Thoracic aorta (tissue), 2 donors: ENCODE data around the gene GM2A. TPM values are rescaled to one million over a fixed set of nuclear protein-coding genes. Genes with fewer than 3 reads are reported as not detected.

Experiments
- ATAC-seq: fragments of 150-250 bp; one replicate; pipeline ENCODE4 v1.8.0; 2017; ENCODE audit warnings: low read depth; ENCODE audit not compliant: insufficient number of reproducible peaks, low FRiP score
- DNase-seq: peaks from one replicate; pipeline ENCODE4 v3.0.0-alpha.2; 2020; ENCODE audit warnings: low spot score
- H3K27ac ChIP-seq, 2 donors: fragments of 200-600 bp; sonication (generic); 1 replicate in 1 of 2; 2 replicates in 1 of 2; pipeline ENCODE4 v1.5.1; 2016; ENCODE audit warnings: mild to moderate bottlenecking in 2 of 2, moderate library complexity in 2 of 2
- H3K27me3 ChIP-seq: fragments of 200-600 bp; sonication (generic); replicated peaks from 2 replicates; pipeline ENCODE4 v1.6.0; 2016; ENCODE audit warnings: mild to moderate bottlenecking; ENCODE audit not compliant: insufficient read depth
- H3K36me3 ChIP-seq: fragments of 200-600 bp; sonication (generic); one replicate; pipeline ENCODE4 v1.5.1; 2016
- H3K4me1 ChIP-seq, 2 donors: fragments of 200-600 bp; sonication (generic); 1 replicate in 1 of 2; 2 replicates in 1 of 2; pipeline versions ENCODE4 v1.5.1 to v1.6.0; 2016; ENCODE audit warnings: low read depth in 2 of 2, mild to moderate bottlenecking in 1 of 2; ENCODE audit not compliant: control insufficient read depth in 1 of 2
- H3K4me3 ChIP-seq: fragments of 200-600 bp; sonication (generic); 2 replicates; pipeline ENCODE4 v1.5.1; 2016; ENCODE audit warnings: mild to moderate bottlenecking
- H3K9me3 ChIP-seq: fragments of 200-600 bp; sonication (generic); 2 replicates; pipeline ENCODE4 v1.5.1; 2016
- CTCF ChIP-seq: fragments of 200-600 bp; sonication (generic); IDR thresholded peaks from one replicate; pipeline ENCODE4 v1.5.1; 2019; ENCODE audit warnings: antibody characterized with exemption
- total RNA-seq, 2 donors: library from RNA; depleted of rRNA; stranded (reverse); fragments of >200 nt; gene quantifications; one replicate each; pipeline versions ENCODE4 v1.1.0 to v1.2.3, GENCODE V29; 2016

GM2A gene
- total RNA-seq, 2 donors from 2014 or later = 26.1 to 32.1 TPM

- no peaks in the 10 kb centered on the region for H3K27me3 ChIP-seq
- no peaks in the 10 kb centered on the region for H3K9me3 ChIP-seq
- no peak overlapping the region for H3K27ac ChIP-seq
- ATAC-seq = no peak
- H3K4me3 ChIP-seq = no peak overlapping the region
- peaks cover 25% of the 10 kb centered on the region for H3K36me3 ChIP-seq
- no peak for DNase-seq
- H3K4me1 ChIP-seq = no peaks in the 10 kb centered on the region
- TF ChIP-seq CTCF = no peak
Measured at GRCh38 chr5:151264113-151264512, 11.1 kb downstream of the GM2A start.

- no peak overlapping the region for H3K27ac ChIP-seq
- ATAC-seq = no peak
- H3K4me1 ChIP-seq = no peaks in the 10 kb centered on the region
- no peaks in the 10 kb centered on the region for H3K27me3 ChIP-seq
- no peaks in the 10 kb centered on the region for H3K9me3 ChIP-seq
- DNase-seq = no peak
- peaks cover 14% of the 10 kb centered on the region for H3K36me3 ChIP-seq
- TF ChIP-seq CTCF = no peak
- H3K4me3 ChIP-seq = no peak overlapping the region
Measured at GRCh38 chr5:151267491-151268260, 14.7 kb downstream of the GM2A start.

- no peaks in the 10 kb centered on the region for H3K27me3 ChIP-seq
- no peak for TF ChIP-seq CTCF
- ATAC-seq (no peak), DNase-seq (no peak)
- H3K4me3 ChIP-seq = no peak overlapping the region
- no peaks in the 10 kb centered on the region for H3K9me3 ChIP-seq
- H3K27ac ChIP-seq = no peak overlapping the region
- H3K36me3 ChIP-seq = peaks cover 13% of the 10 kb centered on the region
- H3K4me1 ChIP-seq = no peaks in the 10 kb centered on the region
Measured at GRCh38 chr5:151270599-151270998, 17.6 kb downstream of the GM2A start.

- DNase-seq (no peak), ATAC-seq (no peak)
- Histone ChIP-seq H3K36me3 (peaks cover 13% of the 10 kb centered on the region), H3K4me1 (no peaks in the 10 kb centered on the region), H3K27ac (no peak overlapping the region), H3K4me3 (no peak overlapping the region), H3K9me3 (no peaks in the 10 kb centered on the region), H3K27me3 (no peaks in the 10 kb centered on the region)
- TF ChIP-seq CTCF = no peak
Measured at GRCh38 chr5:151271336-151271735, 18.4 kb downstream of the GM2A start.

GRCh38 chr5:151274666-151275065 is 21.7 kb downstream of the GM2A start:
- H3K36me3 ChIP-seq = no peaks in the 10 kb centered on the region
- no peaks in the 10 kb centered on the region for H3K9me3 ChIP-seq
- no peak overlapping the region for H3K27ac ChIP-seq
- DNase-seq (no peak), ATAC-seq (no peak)
- no peaks in the 10 kb centered on the region for H3K4me1 ChIP-seq
- no peak overlapping the region for H3K4me3 ChIP-seq
- no peak for TF ChIP-seq CTCF
- no peaks in the 10 kb centered on the region for H3K27me3 ChIP-seq
